NCI-H2196 treated with DMSO at 0.1 percent for 48 hours (cell line): ENCODE data around the gene KY.

Experiments used
- DNase-seq: peaks from one replicate; lab custom pipeline; 2025; ENCODE audit not compliant: unreplicated experiment; lab: John Stamatoyannopoulos, UW

The KY gene

GRCh38 chr3:134650431-134651346 lies at the start of gene KY:
Gene KY (minus strand): TSS chr3:134651022. CDS start chr3:134650960, 62 bp downstream.
- no peak for DNase-seq

GRCh38 chr3:134699721-134700120 lies 48.9 kb upstream of the KY start:
- DNase-seq = no peak

GRCh38 chr3:134699141-134699711 lies 48.4 kb upstream of the KY start:
- DNase-seq = no peak

- DNase-seq = no peak
Measured at GRCh38 chr3:134697830-134698689, 47.2 kb upstream of the KY start.

GRCh38 chr3:134696155-134696554 lies 45.3 kb upstream of the KY start:
- DNase-seq = no peak

- no peak for DNase-seq
Measured at GRCh38 chr3:134694946-134695543, 44.2 kb upstream of the KY start.

GRCh38 chr3:134694466-134694865 lies 43.6 kb upstream of the KY start:
- DNase-seq = no peak

GRCh38 chr3:134693804-134694203 lies 43.0 kb upstream of the KY start:
- DNase-seq = no peak

GRCh38 chr3:134693226-134693625 lies 42.4 kb upstream of the KY start:
- DNase-seq = no peak

GRCh38 chr3:134690226-134690625 lies 39.4 kb upstream of the KY start:
- DNase-seq = no peak

GRCh38 chr3:134687642-134688041 lies 36.8 kb upstream of the KY start:
- no peak for DNase-seq

GRCh38 chr3:134685929-134686802 lies 35.3 kb upstream of the KY start:
- no peak for DNase-seq

- DNase-seq = no peak
Measured at GRCh38 chr3:134682196-134682880, 31.5 kb upstream of the KY start.

- no peak for DNase-seq
Measured at GRCh38 chr3:134681522-134681900, 30.7 kb upstream of the KY start.

- DNase-seq = no peak
Measured at GRCh38 chr3:134680796-134681521, 30.1 kb upstream of the KY start.

- DNase-seq = no peak
Measured at GRCh38 chr3:134677987-134678308, 27.1 kb upstream of the KY start.

- no peak for DNase-seq
Measured at GRCh38 chr3:134677196-134677986, 26.6 kb upstream of the KY start.

GRCh38 chr3:134675726-134676256 lies 25.0 kb upstream of the KY start:
- DNase-seq = no peak
